Measurements from ENCODE around the gene HS3ST5. TPM values are rescaled to one million over a fixed set of nuclear protein-coding genes. Genes with fewer than 3 reads are reported as not detected.

Gene HS3ST5
- total and polyA plus RNA-seq, 2 donors (not counting 3 experiments of a cell fraction or from before 2014, with no cell fraction given): not detected

DNA sequence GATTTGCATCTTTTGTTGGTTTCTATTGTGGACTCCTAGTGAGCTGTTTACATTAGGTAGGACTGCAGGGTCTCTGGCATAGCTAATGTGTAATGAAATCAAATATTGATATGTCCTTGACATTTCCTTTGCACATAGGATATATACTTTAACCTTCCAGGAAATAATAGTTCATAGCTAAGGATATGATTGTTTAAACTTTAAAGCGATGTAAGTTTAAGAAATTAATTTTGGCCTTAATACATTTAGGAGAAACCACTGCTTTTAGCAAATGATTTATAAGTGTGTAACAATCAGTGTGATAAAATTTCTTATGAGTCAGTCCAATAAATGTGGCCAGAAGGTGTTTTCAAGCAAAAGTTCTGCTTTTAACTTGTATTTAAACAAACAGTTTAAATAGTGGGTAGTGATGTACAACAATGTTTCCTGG is 171.8 kb downstream of the HS3ST5 start:
- Histone ChIP-seq H3K27ac (ENCODE audit: insufficient read depth, low read depth, low read length) (no peak overlapping the region), H3K36me3 (ENCODE audit: control insufficient read depth in 2 of 2, extremely low read depth in 1 of 2, insufficient read depth in 2 of 2, low read length in 2 of 2) (no peaks in the 10 kb centered on the region), H2AFZ (ENCODE audit: low read depth, low read length) (no peak overlapping the region), H3K4me2 (ENCODE audit: insufficient read depth, low read length) (no peak overlapping the region), H3K4me1 (ENCODE audit: control insufficient read depth, extremely low read depth, insufficient read depth, low read length) (no peaks in the 10 kb centered on the region), H3K27me3 (ENCODE audit: control insufficient read depth in 2 of 2, insufficient read depth in 2 of 2, low read length in 2 of 2) (peaks cover 0 to 3% of the 10 kb centered on the region in 2 experiments), H3K79me2 (ENCODE audit: control insufficient read depth, insufficient read depth, low read length) (no peaks in the 10 kb centered on the region), H3K9me1 (replicated peaks; ENCODE audit: control insufficient read depth, extremely low read depth, insufficient read depth, low read length) (no peaks in the 10 kb centered on the region), H3K9ac (replicated peaks; ENCODE audit: extremely low read depth, insufficient read depth, low read length) (no peak overlapping the region), H4K20me1 (replicated peaks; ENCODE audit: control insufficient read depth, extremely low read depth, insufficient read depth, low read length) (no peaks in the 10 kb centered on the region), H3K9me3 (replicated peaks; ENCODE audit: control insufficient read depth, insufficient read depth, low read length) (no peaks in the 10 kb centered on the region), H3K4me3 (replicated peaks in 1 of 3; ENCODE audit: insufficient read depth in 1 of 3, low read depth in 1 of 3, low read length in 3 of 3) (no peak overlapping the region)
- POLR2A ChIA-PET: no interaction called here
- FAIRE-seq (no peak), DNase-seq (ENCODE audit: low read depth, low spot score) (no peak)
- dilution Hi-C loops (cut with MboI; ENCODE audit: extremely low pct_ligation_motif_present, low sequenced_read_pairs): no loop called here
- BruUV-seq (replicated peaks): no TSS peak
- CTCF ChIA-PET: interaction anchor here (1.2 kb wide), 1 partner anchor 62 kb away, joined by 6 read pairs; no protein-coding TSS in a partner anchor
- intact Hi-C loops (cut with micrococcal nuclease): no loop called here
- TF ChIP-seq POLR2AphosphoS5 (IDR thresholded peaks at IDR 0.05; ENCODE audit: insufficient read depth, low read depth, low read length): no peak
- TF ChIP-seq, protein P1, sequence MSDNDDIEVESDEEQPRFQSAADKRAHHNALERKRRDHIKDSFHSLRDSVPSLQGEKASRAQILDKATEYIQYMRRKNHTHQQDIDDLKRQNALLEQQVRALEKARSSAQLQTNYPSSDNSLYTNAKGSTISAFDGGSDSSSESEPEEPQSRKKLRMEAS (IDR thresholded peaks at IDR 0.05; ENCODE audit: insufficient read depth, insufficient read length): no peak
- TF ChIP-seq EZH2 (IDR thresholded peaks at IDR 0.05; ENCODE audit: borderline replicate concordance, low read depth, low read length, severe bottlenecking): no peak
- TF ChIP-seq GATA2 (IDR thresholded peaks at IDR 0.05; ENCODE audit: insufficient read depth, insufficient read length, low read depth, low read length): no peak
- TF ChIP-seq, protein P2, sequence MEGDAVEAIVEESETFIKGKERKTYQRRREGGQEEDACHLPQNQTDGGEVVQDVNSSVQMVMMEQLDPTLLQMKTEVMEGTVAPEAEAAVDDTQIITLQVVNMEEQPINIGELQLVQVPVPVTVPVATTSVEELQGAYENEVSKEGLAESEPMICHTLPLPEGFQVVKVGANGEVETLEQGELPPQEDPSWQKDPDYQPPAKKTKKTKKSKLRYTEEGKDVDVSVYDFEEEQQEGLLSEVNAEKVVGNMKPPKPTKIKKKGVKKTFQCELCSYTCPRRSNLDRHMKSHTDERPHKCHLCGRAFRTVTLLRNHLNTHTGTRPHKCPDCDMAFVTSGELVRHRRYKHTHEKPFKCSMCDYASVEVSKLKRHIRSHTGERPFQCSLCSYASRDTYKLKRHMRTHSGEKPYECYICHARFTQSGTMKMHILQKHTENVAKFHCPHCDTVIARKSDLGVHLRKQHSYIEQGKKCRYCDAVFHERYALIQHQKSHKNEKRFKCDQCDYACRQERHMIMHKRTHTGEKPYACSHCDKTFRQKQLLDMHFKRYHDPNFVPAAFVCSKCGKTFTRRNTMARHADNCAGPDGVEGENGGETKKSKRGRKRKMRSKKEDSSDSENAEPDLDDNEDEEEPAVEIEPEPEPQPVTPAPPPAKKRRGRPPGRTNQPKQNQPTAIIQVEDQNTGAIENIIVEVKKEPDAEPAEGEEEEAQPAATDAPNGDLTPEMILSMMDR (IDR thresholded peaks at IDR 0.05; ENCODE audit: extremely low read depth in 1 of 2, insufficient read depth in 1 of 2, low read depth in 1 of 2, low read length in 2 of 2): no peak
- TF ChIP-seq MYC (IDR thresholded peaks at IDR 0.05; ENCODE audit: low read depth, low read length): no peak
- TF ChIP-seq FOS (IDR thresholded peaks at IDR 0.05; ENCODE audit: borderline replicate concordance, insufficient read depth, low read length): no peak
- no peak for TF ChIP-seq POLR2A (IDR thresholded peaks at IDR 0.05; ENCODE audit: low read depth, low read length)
- no peak for TF ChIP-seq JUN (IDR thresholded peaks at IDR 0.05; ENCODE audit: borderline replicate concordance, insufficient read depth, insufficient read length, low read depth)
